ENCODE data around the gene SMIM36. TPM values are rescaled to one million over a fixed set of nuclear protein-coding genes. Genes with fewer than 3 reads are reported as not detected.

The SMIM36 gene
- total RNA-seq, 4 donors from 2014 or later: not detected

- TF ChIP-seq EP300 (IDR thresholded peaks at IDR 0.05): peak in 1 of 2 donors; percentile 55
- no peak for TF ChIP-seq POLR2A (IDR thresholded peaks at IDR 0.05)
- WGBS, 2 donors: 24 to 28% methylated on average over 5 of the region's 5 CpGs
- Histone ChIP-seq H3K4me3 (no peak overlapping the region), H3K4me1 (peaks cover 0 to 17% (median 6%) of the 10 kb centered on the region in 4 donors), H3K27ac (no peak overlapping the region), H3K36me3 (no peaks in the 10 kb centered on the region), H3K27me3 (no peaks in the 10 kb centered on the region), H3K9me3 (no peaks in the 10 kb centered on the region)
- no peak for DNase-seq (ENCODE audit: low spot score in 2 of 2)
Measured at GRCh38 chr17:55437159-55437605, 74.1 kb downstream of the SMIM36 start.

GRCh38 chr17:55436224-55437158 is 74.8 kb downstream of the SMIM36 start:
- Histone ChIP-seq H3K27ac (no peak overlapping the region), H3K4me3 (no peak overlapping the region), H3K4me1 (peaks cover 0 to 17% (median 6%) of the 10 kb centered on the region in 4 donors), H3K9me3 (no peaks in the 10 kb centered on the region), H3K36me3 (no peaks in the 10 kb centered on the region), H3K27me3 (no peaks in the 10 kb centered on the region)
- WGBS, 2 donors: 87% methylated on average over 4 of the region's 4 CpGs
- no peak for DNase-seq (ENCODE audit: low spot score in 2 of 2)
- TF ChIP-seq CTCF (IDR thresholded peaks at IDR 0.05): no peak
- TF ChIP-seq POLR2A (IDR thresholded peaks at IDR 0.05): no peak
- no peak for TF ChIP-seq EP300 (IDR thresholded peaks at IDR 0.05)

GRCh38 chr17:55435408-55435807 is 75.8 kb downstream of the SMIM36 start:
- WGBS, 2 donors: 69 to 81% methylated on average over 4 of the region's 4 CpGs
- Histone ChIP-seq H3K9me3 (no peaks in the 10 kb centered on the region), H3K27me3 (no peaks in the 10 kb centered on the region), H3K4me3 (no peak overlapping the region), H3K27ac (no peak overlapping the region), H3K36me3 (no peaks in the 10 kb centered on the region), H3K4me1 (peaks cover 0 to 17% (median 6%) of the 10 kb centered on the region in 4 donors)
- TF ChIP-seq POLR2A (IDR thresholded peaks at IDR 0.05) (no peak), CTCF (IDR thresholded peaks at IDR 0.05) (no peak), EP300 (IDR thresholded peaks at IDR 0.05) (no peak)
- DNase-seq (ENCODE audit: low spot score in 2 of 2): no peak

- 64 to 71% methylated on average over 1 of the region's 1 CpG for WGBS, 2 donors
- Histone ChIP-seq H3K27me3 (no peaks in the 10 kb centered on the region), H3K9me3 (no peaks in the 10 kb centered on the region), H3K27ac (no peak overlapping the region), H3K4me1 (peaks cover 0 to 17% (median 6%) of the 10 kb centered on the region in 4 donors), H3K36me3 (no peaks in the 10 kb centered on the region), H3K4me3 (no peak overlapping the region)
- no peak for TF ChIP-seq POLR2A (IDR thresholded peaks at IDR 0.05)
- no peak for DNase-seq (ENCODE audit: low spot score in 2 of 2)
Measured at GRCh38 chr17:55434721-55435120, 76.5 kb downstream of the SMIM36 start.

GRCh38 chr17:55433629-55434422 is 77.4 kb downstream of the SMIM36 start:
- WGBS, 2 donors: 70 to 78% methylated on average over 7 of the region's 7 CpGs
- Histone ChIP-seq H3K36me3 (no peaks in the 10 kb centered on the region), H3K4me3 (no peak overlapping the region), H3K9me3 (no peaks in the 10 kb centered on the region), H3K27ac (peak overlapping the region in 2 of 4 donors; percentile 35 to 36), H3K4me1 (peaks cover 0 to 17% (median 6%) of the 10 kb centered on the region in 4 donors), H3K27me3 (no peaks in the 10 kb centered on the region)
- TF ChIP-seq CTCF (IDR thresholded peaks at IDR 0.05): no peak
- peak in 1 of 2 donors; percentile 74 for TF ChIP-seq EP300 (IDR thresholded peaks at IDR 0.05)
- DNase-seq (ENCODE audit: low spot score in 2 of 2): no peak
